ENCODE data around the gene RNF208. TPM values are rescaled to one million over a fixed set of nuclear protein-coding genes. Genes with fewer than 3 reads are reported as not detected.

RNF208 gene
- total and polyA plus RNA-seq, 9 of the 15 experiments (the other 6 are each of a cell fraction or from before 2014, with no cell fraction given) = 0.15 to 6.9 (median 0.50) TPM; not detected in 2

DNA sequence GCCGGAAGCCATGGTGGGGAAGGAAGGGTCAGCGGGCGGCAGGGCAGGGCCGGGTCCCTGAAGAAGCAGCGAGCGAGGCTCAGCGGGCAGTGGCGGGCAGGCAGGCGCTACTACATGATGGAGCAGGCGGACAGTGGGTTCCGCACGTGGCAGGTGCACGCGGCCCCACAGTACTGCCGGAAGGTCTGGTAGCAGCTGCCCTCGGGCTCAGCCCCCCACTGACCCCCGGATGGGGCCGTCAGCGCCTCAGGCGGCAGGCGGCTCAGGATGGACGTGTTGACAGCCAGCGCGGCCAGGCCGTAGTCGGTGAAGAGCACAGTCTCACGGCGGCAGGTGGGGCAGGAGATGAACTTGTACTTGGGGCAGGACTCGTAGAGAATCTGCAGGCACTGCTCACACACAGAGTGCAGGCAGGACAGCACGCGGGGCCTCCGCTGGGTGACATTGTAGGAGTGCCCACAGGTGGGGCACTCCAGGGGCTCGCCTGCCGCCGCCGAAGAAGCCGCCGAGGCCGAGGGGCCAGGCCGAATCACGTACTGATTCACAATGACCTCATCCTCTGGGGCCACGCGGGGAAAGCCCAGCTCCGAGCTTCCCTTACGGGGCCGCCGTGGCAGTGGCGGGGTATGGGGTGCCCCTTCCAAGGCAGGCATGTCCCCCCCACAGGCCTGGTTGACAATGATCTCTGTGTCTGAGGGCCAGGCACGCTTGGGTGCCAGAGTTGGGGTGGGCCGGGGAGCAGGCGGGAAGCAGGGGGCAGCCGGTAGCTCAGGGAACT lies 1.5 kb downstream of the RNF208 start:
- no peak overlapping the region for H2AFZ ChIP-seq (ENCODE audit: low read depth, low read length)
- H3K9me1 ChIP-seq (ENCODE audit: control insufficient read depth, insufficient read depth, low read length) = no peaks in the 10 kb centered on the region
- ChIA-PET CTCF (ENCODE audit: low intra/inter-chr PET ratio) (no interaction called here), POLR2A (interaction anchor here (0.9 to 2.1 kb wide), 5 partner anchors 12 to 32 kb away, joined by 3 to 6 read pairs (median 4); partner anchors contain the start of genes ANAPC2, SSNA1 and TUBB4B)
- in situ Hi-C loops (cut with MboI) = no loop called here
- H3K4me1 ChIP-seq (replicated peaks in 1 of 2; ENCODE audit: control insufficient read depth in 2 of 2, insufficient read depth in 2 of 2, low read length in 2 of 2) = peaks cover 34 to 93% of the 10 kb centered on the region in 2 experiments
- peaks cover 16% of the 10 kb centered on the region; the same call in 1 of the 3 replicates for H3K36me3 ChIP-seq (ENCODE audit: control insufficient read depth, insufficient read depth, low read length)
- no TSS peak for BruUV-seq (replicated peaks)
- intact Hi-C loops (cut with micrococcal nuclease) = no loop called here
- no peak for ATAC-seq
- no peaks in the 10 kb centered on the region for H3K27me3 ChIP-seq (ENCODE audit: control insufficient read depth in 2 of 2, insufficient read depth in 2 of 2, low read length in 2 of 2)
- 89% methylated on average over 43 of the region's 52 CpGs for WGBS (ENCODE audit: insufficient coverage, low coverage, missing lambda C conversion rate)
- peaks cover 18% of the 10 kb centered on the region; the same call in 2 of the 3 replicates for H3K79me2 ChIP-seq (ENCODE audit: control insufficient read depth, insufficient read depth, low read length)
- H3K9me3 ChIP-seq (replicated peaks; ENCODE audit: control insufficient read depth, insufficient read depth, low read depth, low read length) = no peaks in the 10 kb centered on the region
- no peak for DNase-seq (ENCODE audit: extremely low read depth in 1 of 4, low spot score in 3 of 4)
- peak overlapping the region in 1 of 2 experiments; percentile 77; a peak in 1 of 4 replicates for H3K9ac ChIP-seq (ENCODE audit: insufficient read depth in 1 of 2, low read depth in 2 of 2, low read length in 2 of 2)
- no peak overlapping the region for H3K4me2 ChIP-seq (ENCODE audit: insufficient read depth, low read length)
- no peak overlapping the region for H3K4me3 ChIP-seq
- no peaks in the 10 kb centered on the region for H4K20me1 ChIP-seq (replicated peaks; ENCODE audit: control insufficient read depth, insufficient read depth, low read length)
- no peak for FAIRE-seq
- H3K27ac ChIP-seq (ENCODE audit: extremely low read depth, low read depth, low read length) = no peak overlapping the region
- TF ChIP-seq, protein P1, sequence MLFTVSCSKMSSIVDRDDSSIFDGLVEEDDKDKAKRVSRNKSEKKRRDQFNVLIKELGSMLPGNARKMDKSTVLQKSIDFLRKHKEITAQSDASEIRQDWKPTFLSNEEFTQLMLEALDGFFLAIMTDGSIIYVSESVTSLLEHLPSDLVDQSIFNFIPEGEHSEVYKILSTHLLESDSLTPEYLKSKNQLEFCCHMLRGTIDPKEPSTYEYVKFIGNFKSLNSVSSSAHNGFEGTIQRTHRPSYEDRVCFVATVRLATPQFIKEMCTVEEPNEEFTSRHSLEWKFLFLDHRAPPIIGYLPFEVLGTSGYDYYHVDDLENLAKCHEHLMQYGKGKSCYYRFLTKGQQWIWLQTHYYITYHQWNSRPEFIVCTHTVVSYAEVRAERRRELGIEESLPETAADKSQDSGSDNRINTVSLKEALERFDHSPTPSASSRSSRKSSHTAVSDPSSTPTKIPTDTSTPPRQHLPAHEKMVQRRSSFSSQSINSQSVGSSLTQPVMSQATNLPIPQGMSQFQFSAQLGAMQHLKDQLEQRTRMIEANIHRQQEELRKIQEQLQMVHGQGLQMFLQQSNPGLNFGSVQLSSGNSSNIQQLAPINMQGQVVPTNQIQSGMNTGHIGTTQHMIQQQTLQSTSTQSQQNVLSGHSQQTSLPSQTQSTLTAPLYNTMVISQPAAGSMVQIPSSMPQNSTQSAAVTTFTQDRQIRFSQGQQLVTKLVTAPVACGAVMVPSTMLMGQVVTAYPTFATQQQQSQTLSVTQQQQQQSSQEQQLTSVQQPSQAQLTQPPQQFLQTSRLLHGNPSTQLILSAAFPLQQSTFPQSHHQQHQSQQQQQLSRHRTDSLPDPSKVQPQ (CRISPR knock-in tag; IDR thresholded peaks at IDR 0.05; ENCODE audit: borderline replicate concordance) = no peak
- TF ChIP-seq ZBTB7A (IDR thresholded peaks at IDR 0.05; ENCODE audit: borderline replicate concordance, control insufficient read depth, low read depth, low read length) = 0 out of 2 replicates have a peak, but pooled peaks have one; percentile 14
- no peak for TF ChIP-seq ADNP (tag; IDR thresholded peaks at IDR 0.05)
- TF ChIP-seq, protein P2, sequence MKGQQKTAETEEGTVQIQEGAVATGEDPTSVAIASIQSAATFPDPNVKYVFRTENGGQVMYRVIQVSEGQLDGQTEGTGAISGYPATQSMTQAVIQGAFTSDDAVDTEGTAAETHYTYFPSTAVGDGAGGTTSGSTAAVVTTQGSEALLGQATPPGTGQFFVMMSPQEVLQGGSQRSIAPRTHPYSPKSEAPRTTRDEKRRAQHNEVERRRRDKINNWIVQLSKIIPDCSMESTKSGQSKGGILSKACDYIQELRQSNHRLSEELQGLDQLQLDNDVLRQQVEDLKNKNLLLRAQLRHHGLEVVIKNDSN (CRISPR knock-in tag; IDR thresholded peaks at IDR 0.05) = no peak
- TF ChIP-seq, protein P3, sequence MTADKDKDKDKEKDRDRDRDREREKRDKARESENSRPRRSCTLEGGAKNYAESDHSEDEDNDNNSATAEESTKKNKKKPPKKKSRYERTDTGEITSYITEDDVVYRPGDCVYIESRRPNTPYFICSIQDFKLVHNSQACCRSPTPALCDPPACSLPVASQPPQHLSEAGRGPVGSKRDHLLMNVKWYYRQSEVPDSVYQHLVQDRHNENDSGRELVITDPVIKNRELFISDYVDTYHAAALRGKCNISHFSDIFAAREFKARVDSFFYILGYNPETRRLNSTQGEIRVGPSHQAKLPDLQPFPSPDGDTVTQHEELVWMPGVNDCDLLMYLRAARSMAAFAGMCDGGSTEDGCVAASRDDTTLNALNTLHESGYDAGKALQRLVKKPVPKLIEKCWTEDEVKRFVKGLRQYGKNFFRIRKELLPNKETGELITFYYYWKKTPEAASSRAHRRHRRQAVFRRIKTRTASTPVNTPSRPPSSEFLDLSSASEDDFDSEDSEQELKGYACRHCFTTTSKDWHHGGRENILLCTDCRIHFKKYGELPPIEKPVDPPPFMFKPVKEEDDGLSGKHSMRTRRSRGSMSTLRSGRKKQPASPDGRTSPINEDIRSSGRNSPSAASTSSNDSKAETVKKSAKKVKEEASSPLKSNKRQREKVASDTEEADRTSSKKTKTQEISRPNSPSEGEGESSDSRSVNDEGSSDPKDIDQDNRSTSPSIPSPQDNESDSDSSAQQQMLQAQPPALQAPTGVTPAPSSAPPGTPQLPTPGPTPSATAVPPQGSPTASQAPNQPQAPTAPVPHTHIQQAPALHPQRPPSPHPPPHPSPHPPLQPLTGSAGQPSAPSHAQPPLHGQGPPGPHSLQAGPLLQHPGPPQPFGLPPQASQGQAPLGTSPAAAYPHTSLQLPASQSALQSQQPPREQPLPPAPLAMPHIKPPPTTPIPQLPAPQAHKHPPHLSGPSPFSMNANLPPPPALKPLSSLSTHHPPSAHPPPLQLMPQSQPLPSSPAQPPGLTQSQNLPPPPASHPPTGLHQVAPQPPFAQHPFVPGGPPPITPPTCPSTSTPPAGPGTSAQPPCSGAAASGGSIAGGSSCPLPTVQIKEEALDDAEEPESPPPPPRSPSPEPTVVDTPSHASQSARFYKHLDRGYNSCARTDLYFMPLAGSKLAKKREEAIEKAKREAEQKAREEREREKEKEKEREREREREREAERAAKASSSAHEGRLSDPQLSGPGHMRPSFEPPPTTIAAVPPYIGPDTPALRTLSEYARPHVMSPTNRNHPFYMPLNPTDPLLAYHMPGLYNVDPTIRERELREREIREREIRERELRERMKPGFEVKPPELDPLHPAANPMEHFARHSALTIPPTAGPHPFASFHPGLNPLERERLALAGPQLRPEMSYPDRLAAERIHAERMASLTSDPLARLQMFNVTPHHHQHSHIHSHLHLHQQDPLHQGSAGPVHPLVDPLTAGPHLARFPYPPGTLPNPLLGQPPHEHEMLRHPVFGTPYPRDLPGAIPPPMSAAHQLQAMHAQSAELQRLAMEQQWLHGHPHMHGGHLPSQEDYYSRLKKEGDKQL (CRISPR knock-in tag; IDR thresholded peaks at IDR 0.05; ENCODE audit: borderline replicate concordance) = no peak
- TF ChIP-seq ZBTB1 (CRISPR knock-in tag; IDR thresholded peaks at IDR 0.05; ENCODE audit: borderline replicate concordance, low read depth) = no peak
- TF ChIP-seq, protein P4, sequence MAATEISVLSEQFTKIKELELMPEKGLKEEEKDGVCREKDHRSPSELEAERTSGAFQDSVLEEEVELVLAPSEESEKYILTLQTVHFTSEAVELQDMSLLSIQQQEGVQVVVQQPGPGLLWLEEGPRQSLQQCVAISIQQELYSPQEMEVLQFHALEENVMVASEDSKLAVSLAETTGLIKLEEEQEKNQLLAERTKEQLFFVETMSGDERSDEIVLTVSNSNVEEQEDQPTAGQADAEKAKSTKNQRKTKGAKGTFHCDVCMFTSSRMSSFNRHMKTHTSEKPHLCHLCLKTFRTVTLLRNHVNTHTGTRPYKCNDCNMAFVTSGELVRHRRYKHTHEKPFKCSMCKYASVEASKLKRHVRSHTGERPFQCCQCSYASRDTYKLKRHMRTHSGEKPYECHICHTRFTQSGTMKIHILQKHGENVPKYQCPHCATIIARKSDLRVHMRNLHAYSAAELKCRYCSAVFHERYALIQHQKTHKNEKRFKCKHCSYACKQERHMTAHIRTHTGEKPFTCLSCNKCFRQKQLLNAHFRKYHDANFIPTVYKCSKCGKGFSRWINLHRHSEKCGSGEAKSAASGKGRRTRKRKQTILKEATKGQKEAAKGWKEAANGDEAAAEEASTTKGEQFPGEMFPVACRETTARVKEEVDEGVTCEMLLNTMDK (IDR thresholded peaks at IDR 0.05; ENCODE audit: borderline replicate concordance, insufficient read depth, low read depth, low read length, poor library complexity, severe bottlenecking) = no peak
- no peak for TF ChIP-seq HNRNPUL1 (IDR thresholded peaks at IDR 0.05; ENCODE audit: low read length)

Data from K562 (cell line).